ENCODE measurements around the gene PCDH9. TPM values are rescaled to one million over a fixed set of nuclear protein-coding genes. Genes with fewer than 3 reads are reported as not detected.

PCDH9 gene
- total and polyA plus RNA-seq, 2 of the 13 experiments (the other 11 are each of a cell fraction or from before 2014, with no cell fraction given), result 0.09 TPM; not detected in 1

GRCh38 chr13:66675620-66676019 is 554.5 kb downstream of the PCDH9 start (continued):
- TF ChIP-seq CREBL2 (CRISPR knock-in tag; IDR thresholded peaks at IDR 0.05; ENCODE audit: borderline replicate concordance), result no peak
- TF ChIP-seq PAWR (CRISPR knock-in tag; IDR thresholded peaks at IDR 0.05; ENCODE audit: borderline replicate concordance), result no peak

- Histone ChIP-seq H2AFZ (ENCODE audit: low read length) (no peak overlapping the region), H3K27ac (ENCODE audit: extremely low read length, insufficient read depth, low read length) (no peak overlapping the region), H3K4me3 (replicated peaks in 1 of 3; ENCODE audit: insufficient read depth in 1 of 3, low read depth in 2 of 3, low read length in 3 of 3) (no peak overlapping the region), H3K4me2 (ENCODE audit: low read depth, low read length) (no peak overlapping the region), H3K9me3 (ENCODE audit: low read length) (no peaks in the 10 kb centered on the region), H3K27me3 (ENCODE audit: control insufficient read depth in 1 of 2, insufficient read depth in 2 of 2, low read length in 2 of 2) (no peaks in the 10 kb centered on the region; a peak in 1 of 5 replicates), H3K4me1 (ENCODE audit: insufficient read depth, low read length) (no peaks in the 10 kb centered on the region), H4K20me1 (ENCODE audit: insufficient read depth, low read length) (no peaks in the 10 kb centered on the region), H3K79me2 (ENCODE audit: insufficient read depth, low read length) (no peaks in the 10 kb centered on the region), H3K9ac (ENCODE audit: insufficient read depth, low read depth, low read length) (no peak overlapping the region), H3K36me3 (replicated peaks in 1 of 2; ENCODE audit: control insufficient read depth in 1 of 2, insufficient read depth in 2 of 2, low read length in 2 of 2) (no peaks in the 10 kb centered on the region)
- ChIA-PET POLR2A (no interaction called here), CTCF (ENCODE audit: low intra/inter-chr PET ratio, low total read pairs) (no interaction called here)
- ATAC-seq (no peak), DNase-seq (ENCODE audit: low spot score) (peak; percentile 0), FAIRE-seq (no peak)
- intact Hi-C loops (cut with micrococcal nuclease; ENCODE audit: unreplicated experiment) (no loop called here), in situ Hi-C loops (cut with HindIII; ENCODE audit: extremely low pct_ligation_motif_present, low pct_unique_long_range_greater_than_20kb) (no loop called here)
- BruUV-seq (replicated peaks), result no TSS peak
- WGBS (ENCODE audit: low lambda C conversion rate), result 6% methylated on average over 1 of the region's 1 CpG
- TF ChIP-seq FOXJ3 (CRISPR knock-in tag; IDR thresholded peaks at IDR 0.05; ENCODE audit: borderline replicate concordance) (no peak), ZNF841 (CRISPR knock-in tag; IDR thresholded peaks at IDR 0.05; ENCODE audit: borderline replicate concordance) (no peak), ZNF343 (CRISPR knock-in tag; IDR thresholded peaks at IDR 0.05) (no peak), PLSCR1 (CRISPR knock-in tag; IDR thresholded peaks at IDR 0.05; ENCODE audit: borderline replicate concordance) (no peak), ZKSCAN5 (CRISPR knock-in tag; IDR thresholded peaks at IDR 0.05) (no peak), ZNF276 (CRISPR knock-in tag; IDR thresholded peaks at IDR 0.05; ENCODE audit: low read depth) (no peak), FOXP1 (IDR thresholded peaks at IDR 0.05) (no peak), FOXP1 (CRISPR knock-in tag; IDR thresholded peaks at IDR 0.05) (no peak), KAT2B (IDR thresholded peaks at IDR 0.05; ENCODE audit: borderline replicate concordance, low read depth, low read length) (no peak), ZSCAN31 (CRISPR knock-in tag; IDR thresholded peaks at IDR 0.05; ENCODE audit: low read depth) (no peak), SALL1 (CRISPR knock-in tag; IDR thresholded peaks at IDR 0.05) (no peak), MAFK (conservative IDR thresholded peaks at IDR 0.05 in 1 of 2, IDR thresholded peaks at IDR 0.05 in 1 of 2; ENCODE audit: low read length in 2 of 2) (no peak), ZNF234 (CRISPR knock-in tag; conservative IDR thresholded peaks at IDR 0.05) (no peak), TAF1 (CRISPR knock-in tag; IDR thresholded peaks at IDR 0.05) (no peak), GTF3A (CRISPR knock-in tag; conservative IDR thresholded peaks at IDR 0.05) (no peak), ATM (IDR thresholded peaks at IDR 0.05; ENCODE audit: borderline replicate concordance) (no peak), ZEB1 (IDR thresholded peaks at IDR 0.05; ENCODE audit: insufficient replicate concordance, low read depth) (no peak), SRSF4 (IDR thresholded peaks at IDR 0.05; ENCODE audit: low read depth, low read length, poor library complexity, severe bottlenecking) (no peak), MZF1 (CRISPR knock-in tag; IDR thresholded peaks at IDR 0.05; ENCODE audit: borderline replicate concordance) (no peak)
These were observed 556.7 kb downstream of the PCDH9 start for GRCh38 chr13:66673401-66673800.
